Panc1 (cell line): ENCODE results near the gene FAIM. TPM values are rescaled to one million over a fixed set of nuclear protein-coding genes. Genes with fewer than 3 reads are reported as not detected.

Experiments used
- ATAC-seq: fragments of 200-7000 bp; cut with Tn5 transposase; 2 replicates; pipeline ENCODE4 v1.9.1; 2020; ENCODE audit warnings: mild to moderate bottlenecking, moderate library complexity
- BruUV-seq: library from RNA; stranded (reverse); fragments of 400-500 nt; replicated peaks from 2 replicates; lab custom pipeline; 2021; lab: Mats Ljungman, UMichigan
- CTCF ChIA-PET: fragments of 300-600 bp; sonication (Branson Sonifier 250); formaldehyde crosslinking; loops from one replicate; lab custom pipeline; 2022; ENCODE audit warnings: antibody characterized with exemption; lab: Charles Lee
- POLR2A ChIA-PET: fragments of 300-600 bp; sonication (Branson Sonifier 250); formaldehyde crosslinking; loops from one replicate; lab custom pipeline; 2022; ENCODE audit warnings: antibody characterized with exemption; lab: Charles Lee
- DNase-seq: peaks from one replicate; pipeline ENCODE4 v3.0.0-alpha.2; 2010; ENCODE audit warnings: low read depth, low spot score
- H3K27ac ChIP-seq: 2 replicates; pipeline ENCODE4 v1.5.1; 2011; ENCODE audit warnings: mild to moderate bottlenecking, low read length, inconsistent platforms
- H3K27me3 ChIP-seq: fragments of 200-500 bp; sonication (Bioruptor generic); 2 replicates; pipeline ENCODE4 v1.6.0; 2014; ENCODE audit warnings: low read length, inconsistent platforms; ENCODE audit not compliant: control insufficient read depth, insufficient read depth
- H3K36me3 ChIP-seq: fragments of 200-500 bp; sonication (Bioruptor generic); 2 replicates; pipeline ENCODE4 v1.5.1; 2014; ENCODE audit warnings: inconsistent platforms, mild to moderate bottlenecking, low read length, moderate library complexity; ENCODE audit not compliant: control insufficient read depth, insufficient read depth
- H3K4me1 ChIP-seq: 2 replicates; pipeline ENCODE4 v1.5.1; 2011; ENCODE audit warnings: inconsistent platforms, mild to moderate bottlenecking, low read length, moderate library complexity; ENCODE audit not compliant: control insufficient read depth, insufficient read depth
- H3K4me3 ChIP-seq, 2 experiments: 2 replicates each; pipeline ENCODE4 v1.5.1; 2011 to 2012; ENCODE audit warnings: low read depth in 2 of 2, low read length in 2 of 2, mild to moderate bottlenecking in 2 of 2, inconsistent platforms in 1 of 2, moderate library complexity in 1 of 2
- H3K9me3 ChIP-seq: fragments of 200-500 bp; sonication (Bioruptor generic); 2 replicates; pipeline ENCODE4 v1.5.1; 2014; ENCODE audit warnings: low read depth, mild to moderate bottlenecking, inconsistent platforms, low read length, moderate library complexity; ENCODE audit not compliant: control insufficient read depth, insufficient read depth
- POLR2AphosphoS5 ChIP-seq: IDR thresholded peaks from 2 replicates; pipeline ENCODE4 v1.6.1; 2012; ENCODE audit warnings: mild to moderate bottlenecking, low read depth, low read length, moderate library complexity
- SIN3A ChIP-seq: IDR thresholded peaks from 2 replicates; pipeline ENCODE4 v1.6.1; 2012; ENCODE audit warnings: low read depth, mild to moderate bottlenecking, low read length, moderate library complexity, borderline replicate concordance; ENCODE audit not compliant: insufficient read depth
- TCF7L2 ChIP-seq: IDR thresholded peaks from 2 replicates; pipeline ENCODE4 v1.6.1; 2011; ENCODE audit warnings: mild to moderate bottlenecking, low read depth, low read length, inconsistent platforms
- in situ Hi-C: cut with HindIII; loops from 2 replicates; pipeline ENCODE4 v1.10.0; 2016; ENCODE audit warnings: low sequenced_read_pairs, low pct_unique_long_range_greater_than_20kb
- intact Hi-C: fragments of 100-400 bp; cut with micrococcal nuclease; formaldehyde crosslinking; loops from one replicate; pipeline ENCODE4 v1.10.0; 2022; ENCODE audit not compliant: unreplicated experiment
- total RNA-seq: library from RNA; stranded (reverse); gene quantifications from one replicate; pipeline ENCODE4 v1.2.1, GENCODE V29; 2021; ENCODE audit not compliant: unreplicated experiment
- TF ChIP-seq, protein P1 (sequence below), 2 experiments: IDR thresholded peaks; 2 replicates each; pipeline ENCODE4 v1.6.1; 2011 to 2012; ENCODE audit warnings: low read depth in 2 of 2, control low read depth in 1 of 2, low read length in 1 of 2, mild to moderate bottlenecking in 1 of 2, moderate library complexity in 1 of 2; ENCODE audit not compliant: insufficient read depth in 1 of 2
- TF ChIP-seq, protein P2 (sequence below): fragments of 450-650 bp; IDR thresholded peaks from 2 replicates; pipeline ENCODE4 v1.5.1; 2017; ENCODE audit warnings: mild to moderate bottlenecking

FAIM gene
- total RNA-seq, 1 experiment from 2014 or later: 18.8 TPM

DNA sequence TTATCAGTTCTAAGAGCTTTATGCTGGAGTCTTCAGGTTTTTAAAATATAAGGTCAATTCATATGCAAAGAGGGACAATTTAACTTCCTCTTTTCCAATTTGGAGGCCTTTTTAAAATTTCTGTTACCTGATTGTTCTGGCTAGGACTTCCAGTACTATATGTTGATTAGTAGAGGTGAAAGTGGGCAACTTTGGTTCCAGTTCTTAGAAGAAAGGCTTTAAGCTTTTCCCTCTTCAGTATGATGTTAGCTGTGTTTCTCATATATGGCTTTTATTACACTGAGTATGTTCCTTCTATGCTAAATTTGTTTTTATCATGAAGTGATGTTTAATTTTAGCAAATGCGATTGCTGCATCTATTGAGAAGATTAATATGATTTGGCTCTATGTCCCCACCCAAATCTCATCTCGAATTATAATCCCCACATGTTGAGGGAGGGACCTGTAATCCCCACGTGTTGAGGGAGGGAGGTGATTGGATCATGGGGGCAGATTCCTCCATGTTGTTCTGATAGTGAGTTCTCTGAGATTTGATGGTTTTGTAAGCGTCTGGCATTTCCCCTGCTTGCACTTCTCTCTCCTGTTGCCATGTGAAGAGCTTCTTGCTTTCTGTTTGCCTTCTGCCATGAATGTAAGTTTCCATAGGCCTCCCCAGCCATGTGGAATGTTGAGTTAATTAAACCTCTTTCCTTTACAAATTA is 33.8 kb downstream of the FAIM start:
- no TSS peak for BruUV-seq
- Histone ChIP-seq H3K9me3 (peaks cover 6% of the 10 kb centered on the region; the same call in 1 of the 2 replicates), H3K27me3 (no peaks in the 10 kb centered on the region), H3K4me3 (no peak overlapping the region), H3K4me1 (no peaks in the 10 kb centered on the region), H3K36me3 (no peaks in the 10 kb centered on the region), H3K27ac (no peak overlapping the region)
- intact Hi-C loops: no loop called here
- CTCF ChIA-PET: interaction anchor here (0.6 kb wide), 1 partner anchor 46 kb away, joined by 3 read pairs; no protein-coding TSS in a partner anchor
- DNase-seq: no peak
- TF ChIP-seq, protein P1, sequence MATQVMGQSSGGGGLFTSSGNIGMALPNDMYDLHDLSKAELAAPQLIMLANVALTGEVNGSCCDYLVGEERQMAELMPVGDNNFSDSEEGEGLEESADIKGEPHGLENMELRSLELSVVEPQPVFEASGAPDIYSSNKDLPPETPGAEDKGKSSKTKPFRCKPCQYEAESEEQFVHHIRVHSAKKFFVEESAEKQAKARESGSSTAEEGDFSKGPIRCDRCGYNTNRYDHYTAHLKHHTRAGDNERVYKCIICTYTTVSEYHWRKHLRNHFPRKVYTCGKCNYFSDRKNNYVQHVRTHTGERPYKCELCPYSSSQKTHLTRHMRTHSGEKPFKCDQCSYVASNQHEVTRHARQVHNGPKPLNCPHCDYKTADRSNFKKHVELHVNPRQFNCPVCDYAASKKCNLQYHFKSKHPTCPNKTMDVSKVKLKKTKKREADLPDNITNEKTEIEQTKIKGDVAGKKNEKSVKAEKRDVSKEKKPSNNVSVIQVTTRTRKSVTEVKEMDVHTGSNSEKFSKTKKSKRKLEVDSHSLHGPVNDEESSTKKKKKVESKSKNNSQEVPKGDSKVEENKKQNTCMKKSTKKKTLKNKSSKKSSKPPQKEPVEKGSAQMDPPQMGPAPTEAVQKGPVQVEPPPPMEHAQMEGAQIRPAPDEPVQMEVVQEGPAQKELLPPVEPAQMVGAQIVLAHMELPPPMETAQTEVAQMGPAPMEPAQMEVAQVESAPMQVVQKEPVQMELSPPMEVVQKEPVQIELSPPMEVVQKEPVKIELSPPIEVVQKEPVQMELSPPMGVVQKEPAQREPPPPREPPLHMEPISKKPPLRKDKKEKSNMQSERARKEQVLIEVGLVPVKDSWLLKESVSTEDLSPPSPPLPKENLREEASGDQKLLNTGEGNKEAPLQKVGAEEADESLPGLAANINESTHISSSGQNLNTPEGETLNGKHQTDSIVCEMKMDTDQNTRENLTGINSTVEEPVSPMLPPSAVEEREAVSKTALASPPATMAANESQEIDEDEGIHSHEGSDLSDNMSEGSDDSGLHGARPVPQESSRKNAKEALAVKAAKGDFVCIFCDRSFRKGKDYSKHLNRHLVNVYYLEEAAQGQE (IDR thresholded peaks at IDR 0.05; ENCODE audit: insufficient read depth in 1 of 2, low read depth in 2 of 2, low read length in 1 of 2): no peak
- TF ChIP-seq, protein P2, sequence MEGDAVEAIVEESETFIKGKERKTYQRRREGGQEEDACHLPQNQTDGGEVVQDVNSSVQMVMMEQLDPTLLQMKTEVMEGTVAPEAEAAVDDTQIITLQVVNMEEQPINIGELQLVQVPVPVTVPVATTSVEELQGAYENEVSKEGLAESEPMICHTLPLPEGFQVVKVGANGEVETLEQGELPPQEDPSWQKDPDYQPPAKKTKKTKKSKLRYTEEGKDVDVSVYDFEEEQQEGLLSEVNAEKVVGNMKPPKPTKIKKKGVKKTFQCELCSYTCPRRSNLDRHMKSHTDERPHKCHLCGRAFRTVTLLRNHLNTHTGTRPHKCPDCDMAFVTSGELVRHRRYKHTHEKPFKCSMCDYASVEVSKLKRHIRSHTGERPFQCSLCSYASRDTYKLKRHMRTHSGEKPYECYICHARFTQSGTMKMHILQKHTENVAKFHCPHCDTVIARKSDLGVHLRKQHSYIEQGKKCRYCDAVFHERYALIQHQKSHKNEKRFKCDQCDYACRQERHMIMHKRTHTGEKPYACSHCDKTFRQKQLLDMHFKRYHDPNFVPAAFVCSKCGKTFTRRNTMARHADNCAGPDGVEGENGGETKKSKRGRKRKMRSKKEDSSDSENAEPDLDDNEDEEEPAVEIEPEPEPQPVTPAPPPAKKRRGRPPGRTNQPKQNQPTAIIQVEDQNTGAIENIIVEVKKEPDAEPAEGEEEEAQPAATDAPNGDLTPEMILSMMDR: no peak
- TF ChIP-seq SIN3A (no peak), TCF7L2 (no peak), POLR2AphosphoS5 (no peak)
- in situ Hi-C loops: no loop called here
- ATAC-seq: no peak
- POLR2A ChIA-PET: no interaction called here

- intact Hi-C loops (no loop called here), in situ Hi-C loops (no loop called here)
- ChIA-PET POLR2A (no interaction called here), CTCF (interaction anchor here (0.6 kb wide), 1 partner anchor 47 kb away, joined by 3 read pairs; no protein-coding TSS in a partner anchor)
- ATAC-seq (no peak), DNase-seq (no peak)
- H3K9me3 ChIP-seq: peaks cover 6% of the 10 kb centered on the region; the same call in 1 of the 2 replicates
- H3K27me3 ChIP-seq: no peaks in the 10 kb centered on the region
- TF ChIP-seq TCF7L2 (no peak), SIN3A (no peak), POLR2AphosphoS5 (no peak)
- TF ChIP-seq, protein P1 (IDR thresholded peaks at IDR 0.05; ENCODE audit: insufficient read depth in 1 of 2, low read depth in 2 of 2, low read length in 1 of 2): no peak
- TF ChIP-seq, protein P2: no peak
- no peak overlapping the region for H3K4me3 ChIP-seq
- no TSS peak for BruUV-seq
- H3K36me3 ChIP-seq: no peaks in the 10 kb centered on the region
- no peaks in the 10 kb centered on the region for H3K4me1 ChIP-seq
- no peak overlapping the region for H3K27ac ChIP-seq
Observed at GRCh38 chr3:138642927-138643253, 34.3 kb downstream of the FAIM start.
